ENCODE measurements around the gene SLC5A12.

- TF ChIP-seq, protein P1, sequence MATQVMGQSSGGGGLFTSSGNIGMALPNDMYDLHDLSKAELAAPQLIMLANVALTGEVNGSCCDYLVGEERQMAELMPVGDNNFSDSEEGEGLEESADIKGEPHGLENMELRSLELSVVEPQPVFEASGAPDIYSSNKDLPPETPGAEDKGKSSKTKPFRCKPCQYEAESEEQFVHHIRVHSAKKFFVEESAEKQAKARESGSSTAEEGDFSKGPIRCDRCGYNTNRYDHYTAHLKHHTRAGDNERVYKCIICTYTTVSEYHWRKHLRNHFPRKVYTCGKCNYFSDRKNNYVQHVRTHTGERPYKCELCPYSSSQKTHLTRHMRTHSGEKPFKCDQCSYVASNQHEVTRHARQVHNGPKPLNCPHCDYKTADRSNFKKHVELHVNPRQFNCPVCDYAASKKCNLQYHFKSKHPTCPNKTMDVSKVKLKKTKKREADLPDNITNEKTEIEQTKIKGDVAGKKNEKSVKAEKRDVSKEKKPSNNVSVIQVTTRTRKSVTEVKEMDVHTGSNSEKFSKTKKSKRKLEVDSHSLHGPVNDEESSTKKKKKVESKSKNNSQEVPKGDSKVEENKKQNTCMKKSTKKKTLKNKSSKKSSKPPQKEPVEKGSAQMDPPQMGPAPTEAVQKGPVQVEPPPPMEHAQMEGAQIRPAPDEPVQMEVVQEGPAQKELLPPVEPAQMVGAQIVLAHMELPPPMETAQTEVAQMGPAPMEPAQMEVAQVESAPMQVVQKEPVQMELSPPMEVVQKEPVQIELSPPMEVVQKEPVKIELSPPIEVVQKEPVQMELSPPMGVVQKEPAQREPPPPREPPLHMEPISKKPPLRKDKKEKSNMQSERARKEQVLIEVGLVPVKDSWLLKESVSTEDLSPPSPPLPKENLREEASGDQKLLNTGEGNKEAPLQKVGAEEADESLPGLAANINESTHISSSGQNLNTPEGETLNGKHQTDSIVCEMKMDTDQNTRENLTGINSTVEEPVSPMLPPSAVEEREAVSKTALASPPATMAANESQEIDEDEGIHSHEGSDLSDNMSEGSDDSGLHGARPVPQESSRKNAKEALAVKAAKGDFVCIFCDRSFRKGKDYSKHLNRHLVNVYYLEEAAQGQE (IDR thresholded peaks at IDR 0.05; ENCODE audit: insufficient replicate concordance, low read depth) = no peak
- TF ChIP-seq, protein P2, sequence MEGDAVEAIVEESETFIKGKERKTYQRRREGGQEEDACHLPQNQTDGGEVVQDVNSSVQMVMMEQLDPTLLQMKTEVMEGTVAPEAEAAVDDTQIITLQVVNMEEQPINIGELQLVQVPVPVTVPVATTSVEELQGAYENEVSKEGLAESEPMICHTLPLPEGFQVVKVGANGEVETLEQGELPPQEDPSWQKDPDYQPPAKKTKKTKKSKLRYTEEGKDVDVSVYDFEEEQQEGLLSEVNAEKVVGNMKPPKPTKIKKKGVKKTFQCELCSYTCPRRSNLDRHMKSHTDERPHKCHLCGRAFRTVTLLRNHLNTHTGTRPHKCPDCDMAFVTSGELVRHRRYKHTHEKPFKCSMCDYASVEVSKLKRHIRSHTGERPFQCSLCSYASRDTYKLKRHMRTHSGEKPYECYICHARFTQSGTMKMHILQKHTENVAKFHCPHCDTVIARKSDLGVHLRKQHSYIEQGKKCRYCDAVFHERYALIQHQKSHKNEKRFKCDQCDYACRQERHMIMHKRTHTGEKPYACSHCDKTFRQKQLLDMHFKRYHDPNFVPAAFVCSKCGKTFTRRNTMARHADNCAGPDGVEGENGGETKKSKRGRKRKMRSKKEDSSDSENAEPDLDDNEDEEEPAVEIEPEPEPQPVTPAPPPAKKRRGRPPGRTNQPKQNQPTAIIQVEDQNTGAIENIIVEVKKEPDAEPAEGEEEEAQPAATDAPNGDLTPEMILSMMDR (IDR thresholded peaks at IDR 0.05; ENCODE audit: insufficient read depth, low read length) = no peak
Observed at GRCh38 chr11:26721948-26722475, at the start of gene SLC5A12.

Data from HL-60 (cell line).